GM12864 (cell line): Measurements from ENCODE around the gene FRYL.
"Not testable (repeated sequence)": the region's sequence is repeated elsewhere in the genome, so short reads cannot be mapped to it uniquely, and the experiment has no call there.

Experiments used
- DNase-seq: peaks from one replicate; pipeline ENCODE4 v3.0.0-alpha.2; 2011; ENCODE audit warnings: low read depth
- H3K4me3 ChIP-seq: 2 replicates; pipeline ENCODE4 v1.5.1; 2011; ENCODE audit warnings: mild to moderate bottlenecking, low read depth, low read length, control low read depth
- TF ChIP-seq, protein P1 (sequence below): IDR thresholded peaks from 2 replicates; pipeline ENCODE4 v1.5.1; 2011; ENCODE audit warnings: low read depth, mild to moderate bottlenecking, moderate library complexity, low read length, control low read depth, inconsistent platforms; ENCODE audit errors: missing control alignments

The FRYL gene

DNA sequence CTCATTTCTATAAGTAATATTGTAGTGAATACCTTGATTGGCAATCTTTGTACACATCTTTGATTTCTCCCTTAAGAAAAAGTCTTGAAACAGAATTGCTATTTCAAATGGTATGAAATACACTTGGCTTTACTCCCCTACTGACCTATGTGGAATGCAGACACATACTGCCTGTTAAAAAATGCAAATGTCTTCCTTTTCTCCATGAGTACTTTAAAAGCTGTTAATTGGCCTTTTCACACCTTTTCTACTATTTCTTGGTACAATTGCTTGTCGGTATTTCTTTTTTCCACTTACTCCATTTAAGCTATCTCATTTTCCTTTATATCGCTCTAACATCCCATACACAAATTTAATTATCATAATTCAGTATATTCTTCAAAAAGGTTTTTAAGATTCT lies 87.2 kb downstream of the FRYL start:
- H3K4me3 ChIP-seq, result no peak overlapping the region
- TF ChIP-seq, protein P1, sequence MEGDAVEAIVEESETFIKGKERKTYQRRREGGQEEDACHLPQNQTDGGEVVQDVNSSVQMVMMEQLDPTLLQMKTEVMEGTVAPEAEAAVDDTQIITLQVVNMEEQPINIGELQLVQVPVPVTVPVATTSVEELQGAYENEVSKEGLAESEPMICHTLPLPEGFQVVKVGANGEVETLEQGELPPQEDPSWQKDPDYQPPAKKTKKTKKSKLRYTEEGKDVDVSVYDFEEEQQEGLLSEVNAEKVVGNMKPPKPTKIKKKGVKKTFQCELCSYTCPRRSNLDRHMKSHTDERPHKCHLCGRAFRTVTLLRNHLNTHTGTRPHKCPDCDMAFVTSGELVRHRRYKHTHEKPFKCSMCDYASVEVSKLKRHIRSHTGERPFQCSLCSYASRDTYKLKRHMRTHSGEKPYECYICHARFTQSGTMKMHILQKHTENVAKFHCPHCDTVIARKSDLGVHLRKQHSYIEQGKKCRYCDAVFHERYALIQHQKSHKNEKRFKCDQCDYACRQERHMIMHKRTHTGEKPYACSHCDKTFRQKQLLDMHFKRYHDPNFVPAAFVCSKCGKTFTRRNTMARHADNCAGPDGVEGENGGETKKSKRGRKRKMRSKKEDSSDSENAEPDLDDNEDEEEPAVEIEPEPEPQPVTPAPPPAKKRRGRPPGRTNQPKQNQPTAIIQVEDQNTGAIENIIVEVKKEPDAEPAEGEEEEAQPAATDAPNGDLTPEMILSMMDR, result no peak
- no peak for DNase-seq

DNA sequence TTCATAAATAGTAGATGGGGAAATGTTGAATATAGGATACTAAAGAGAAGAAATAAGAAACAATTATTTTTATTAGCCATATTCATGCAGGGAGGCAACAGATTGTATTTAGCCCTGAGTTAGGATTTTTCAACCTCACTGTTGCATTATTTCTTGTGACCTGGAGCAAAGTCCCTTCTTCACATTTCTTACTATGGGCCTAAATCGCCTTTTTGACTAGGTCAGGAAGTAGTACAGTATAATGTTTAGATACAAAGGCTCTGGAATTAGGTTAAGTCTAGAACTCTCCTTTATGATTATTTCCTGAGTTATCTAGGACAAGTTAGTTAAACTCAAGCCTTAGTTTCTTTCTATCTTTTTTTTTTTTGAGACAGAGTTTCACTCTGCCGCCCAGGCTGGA lies 88.0 kb downstream of the FRYL start:
- TF ChIP-seq, protein P1, result no peak

DNA sequence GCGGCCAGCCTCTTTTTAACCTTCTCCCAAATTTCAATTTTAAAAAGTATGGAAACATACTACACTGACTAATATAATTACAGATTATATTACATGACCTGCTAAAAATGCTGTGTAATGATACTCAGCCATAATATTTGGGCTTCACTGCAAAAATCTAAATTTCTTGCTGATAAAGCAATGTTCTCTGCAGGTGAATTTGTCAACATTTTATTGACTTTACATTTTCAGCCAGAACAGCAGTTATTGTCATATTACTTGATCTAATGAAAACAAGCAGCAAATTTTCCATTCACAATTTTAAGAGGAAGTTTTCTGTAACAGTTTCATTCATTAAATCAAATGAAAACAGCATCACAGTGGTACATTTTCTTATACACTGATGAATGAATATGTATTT lies 91.1 kb downstream of the FRYL start:
- DNase-seq, result no peak
- no peak overlapping the region for H3K4me3 ChIP-seq
- TF ChIP-seq, protein P1, result no peak

More for the DNA sequence above, 88.0 kb downstream of the FRYL start:
- H3K4me3 ChIP-seq, result no peak overlapping the region
- no peak for DNase-seq

DNA sequence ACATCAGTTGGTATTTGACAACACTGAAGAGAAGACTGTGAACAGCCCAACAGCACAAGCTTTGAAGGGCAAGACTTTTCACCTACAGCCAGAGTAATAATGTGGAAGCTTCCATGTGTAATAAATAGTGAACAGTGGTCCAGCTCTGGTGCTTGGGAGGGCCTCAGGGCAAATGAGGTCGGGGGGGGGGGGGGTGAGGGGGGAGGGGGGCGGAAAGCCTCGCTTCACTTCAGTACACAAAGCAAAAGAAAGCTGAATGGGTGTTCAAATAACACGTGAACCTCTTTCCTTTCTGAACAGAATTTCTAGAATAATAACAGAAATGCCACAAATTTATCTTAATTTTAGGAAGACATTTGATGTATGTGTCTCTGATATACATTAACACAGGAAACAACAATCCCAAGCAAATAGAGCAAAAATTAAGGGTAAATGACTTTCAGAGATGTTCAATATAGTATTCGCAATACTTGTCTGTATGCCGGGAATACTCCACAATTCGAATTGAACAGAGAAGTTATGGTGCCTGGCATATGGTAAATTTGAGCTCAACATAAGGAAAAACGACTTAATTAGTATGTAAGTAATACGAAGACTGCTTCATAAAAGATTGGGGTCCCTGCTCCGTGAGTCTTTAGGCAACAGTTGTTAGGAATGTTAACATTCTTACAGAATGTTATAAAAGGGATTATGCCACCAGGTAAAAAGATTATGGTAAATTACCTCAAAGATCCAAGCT lies 92.6 kb downstream of the FRYL start:
- TF ChIP-seq, protein P1, result no peak
- no peak for DNase-seq
- no peak overlapping the region for H3K4me3 ChIP-seq

DNA sequence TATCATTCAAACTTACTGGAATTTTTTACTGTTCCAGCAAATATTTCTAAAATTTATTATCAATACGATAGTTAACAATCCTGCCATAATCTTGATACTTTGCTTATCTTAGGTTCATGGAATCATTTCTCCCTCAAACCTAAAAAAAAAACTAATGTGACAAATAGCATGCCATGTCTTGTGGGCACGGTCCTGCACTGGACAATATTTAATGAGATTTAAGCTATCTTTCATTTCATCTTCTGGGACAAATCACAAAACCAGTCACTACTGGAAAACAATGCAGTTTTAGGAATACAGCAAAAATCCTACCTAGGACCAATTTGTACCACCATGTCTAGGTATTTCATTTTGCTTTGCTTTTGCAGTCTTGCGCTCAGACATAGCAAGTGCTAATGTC lies 93.7 kb downstream of the FRYL start:
- DNase-seq, result no peak
- TF ChIP-seq, protein P1, result no peak
- no peak overlapping the region for H3K4me3 ChIP-seq

DNA sequence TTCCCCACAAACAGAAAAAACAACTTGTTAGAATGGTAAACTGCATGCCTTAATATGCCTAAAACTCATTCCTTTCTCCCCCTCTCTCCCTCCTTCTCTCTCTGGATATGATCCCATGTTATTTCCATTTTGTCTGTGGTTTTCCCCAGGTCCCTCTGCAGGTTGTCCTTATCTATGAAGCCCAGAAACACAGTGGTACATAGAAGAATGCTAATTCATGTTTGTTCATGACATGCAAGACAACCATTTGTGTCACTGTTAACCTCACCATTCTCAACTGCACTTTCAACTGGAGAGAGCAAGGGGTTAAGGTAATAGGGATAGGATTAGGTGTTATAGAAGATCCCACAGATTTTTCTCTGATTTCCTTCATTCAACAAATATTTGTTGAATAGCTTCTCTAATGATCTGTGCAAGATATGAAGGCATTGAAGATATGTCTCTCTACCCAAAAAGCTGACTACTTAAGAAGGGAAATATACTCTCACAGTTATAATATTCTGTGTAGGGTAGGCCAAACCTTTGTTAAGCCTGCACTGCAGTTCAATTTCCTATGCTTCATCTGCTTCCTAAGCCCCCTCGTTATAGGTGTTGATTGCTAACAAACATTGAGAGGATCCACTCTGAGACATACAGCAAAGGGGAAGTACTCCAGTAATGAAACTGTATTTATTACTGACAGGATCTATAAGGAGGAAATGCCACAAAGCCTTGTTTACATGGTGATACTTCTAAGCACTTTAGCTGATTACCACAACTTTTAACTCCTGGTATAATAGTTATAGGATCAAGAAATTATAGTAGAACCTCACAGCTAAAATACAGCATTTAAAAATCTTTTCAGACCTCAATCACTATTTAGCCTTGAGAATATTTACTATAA lies 96.1 kb downstream of the FRYL start:
- peak; percentile 13 for DNase-seq
- TF ChIP-seq, protein P1, result no peak
- no peak overlapping the region for H3K4me3 ChIP-seq

DNA sequence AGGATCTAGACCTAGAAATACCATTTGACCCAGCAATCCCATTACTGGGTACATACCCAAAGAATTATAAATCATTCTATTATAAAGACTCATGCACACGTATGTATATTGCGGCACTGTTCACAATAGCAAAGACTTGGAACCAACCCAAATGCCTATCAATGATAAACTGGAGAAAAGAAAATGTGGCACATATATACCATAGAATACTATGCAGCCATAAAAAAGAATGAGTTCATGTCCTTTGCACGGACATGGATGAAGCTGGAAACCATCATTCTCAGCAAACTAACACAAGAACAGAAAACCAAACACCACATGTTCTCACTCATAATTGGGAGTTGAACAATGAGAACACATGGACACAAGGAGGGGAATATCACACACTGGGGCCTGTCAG lies 97.2 kb downstream of the FRYL start:
- DNase-seq, H3K4me3 ChIP-seq: not testable (repeated sequence)
